Activated CD4-positive, alpha-beta T cell treated with anti-CD3 and anti-CD28 coated beads for 24 hours (primary cell): ENCODE data around the gene SULT1A2.
A peak's percentile ranks its signal among the peaks of the same experiment; 100 is the strongest.
"Not testable (repeated sequence)": the region's sequence is repeated elsewhere in the genome, so short reads cannot be mapped to it uniquely, and the experiment has no call there.

Source experiments
- DNase-seq, 2 donors: peaks; one replicate each; pipeline ENCODE4 v3.0.0-alpha.2; 2020; ENCODE audit warnings: low read depth in 2 of 2

The SULT1A2 gene

GRCh38 chr16:28558456-28558855, 38.4 kb downstream of the SULT1A2 start:
- no peak for DNase-seq

GRCh38 chr16:28556914-28557320, 39.9 kb downstream of the SULT1A2 start:
- DNase-seq = no peak

- no peak for DNase-seq
Observed at GRCh38 chr16:28555561-28555960, 41.3 kb downstream of the SULT1A2 start.

DNA sequence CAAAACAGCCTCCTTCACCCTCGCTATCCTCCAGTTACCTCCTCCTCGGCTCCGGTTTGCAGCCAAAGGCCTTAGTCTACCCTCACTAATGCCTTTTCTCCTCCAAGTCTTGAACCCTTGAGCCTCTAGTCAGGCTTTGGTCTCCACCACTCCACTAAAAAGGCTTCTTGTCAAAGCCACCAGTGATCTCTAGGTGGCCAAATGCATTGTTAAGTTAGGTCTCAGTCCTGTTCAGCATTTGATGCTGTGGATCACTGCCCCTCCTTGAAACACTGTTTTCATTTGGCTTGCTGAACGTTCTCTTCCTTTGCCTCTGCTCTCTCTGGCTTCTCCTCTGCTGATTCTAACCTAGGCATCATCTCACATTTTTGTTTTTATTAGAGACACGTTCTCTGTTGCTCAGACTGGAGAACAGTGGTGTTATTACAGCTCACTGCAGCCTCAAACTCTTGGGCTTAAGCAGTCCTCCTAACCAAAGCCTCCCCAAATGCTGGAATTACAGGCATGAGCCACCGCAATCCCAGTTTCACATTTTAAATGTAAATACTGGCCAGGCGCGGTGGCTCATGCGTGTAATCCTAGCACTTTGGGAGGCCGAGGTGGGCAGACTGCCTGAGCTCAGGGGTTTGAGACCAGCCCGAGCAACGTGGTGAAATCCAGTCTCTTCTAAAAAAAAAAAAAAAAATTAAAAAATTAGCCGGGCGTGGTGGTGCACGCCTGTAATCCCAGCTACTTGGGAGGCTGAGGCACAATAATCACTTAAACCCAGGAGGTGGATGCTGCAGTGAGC, 42.0 kb downstream of the SULT1A2 start:
- DNase-seq = no peak

GRCh38 chr16:28553776-28554633, 42.8 kb downstream of the SULT1A2 start, which contains the start of gene SGF29:
TSS of gene SGF29 (plus strand) at chr16:28553920. CDS start at chr16:28581070, 27,150 bp downstream.
- peak; percentile 87 to 89 for DNase-seq

- no peak for DNase-seq
Observed at GRCh38 chr16:28549301-28549899, 47.5 kb downstream of the SULT1A2 start.

DNA sequence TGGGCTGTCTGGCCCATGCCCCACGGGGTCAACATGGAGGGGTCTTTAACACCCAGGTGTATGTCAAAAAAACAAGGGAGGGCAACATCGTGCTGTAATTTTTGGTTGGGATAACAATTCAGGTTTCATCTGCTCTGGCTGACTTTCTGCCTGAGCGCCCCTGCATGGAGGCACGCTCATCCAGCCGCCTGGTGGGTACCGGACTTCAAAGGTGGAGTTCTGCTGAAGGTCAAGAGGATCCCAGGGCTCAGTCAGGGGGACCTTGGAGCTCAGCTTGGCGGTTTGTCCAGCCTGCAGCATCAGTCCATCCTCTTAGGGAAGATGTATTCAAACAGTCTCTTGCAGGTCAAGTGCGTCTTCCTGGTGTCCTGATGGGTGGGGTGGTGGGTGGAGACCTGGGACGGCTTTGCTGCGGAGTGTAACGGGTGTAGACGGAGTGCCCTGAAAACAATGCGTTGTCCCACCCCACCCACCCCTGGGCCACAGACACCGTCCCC, 48.5 kb downstream of the SULT1A2 start:
- DNase-seq = no peak

- no peak for DNase-seq
Observed at GRCh38 chr16:28546626-28547025, 50.2 kb downstream of the SULT1A2 start.

GRCh38 chr16:28545964-28546363, 50.9 kb downstream of the SULT1A2 start:
- DNase-seq = not testable (repeated sequence)

GRCh38 chr16:28544998-28545397, 51.9 kb downstream of the SULT1A2 start:
- no peak for DNase-seq

DNA sequence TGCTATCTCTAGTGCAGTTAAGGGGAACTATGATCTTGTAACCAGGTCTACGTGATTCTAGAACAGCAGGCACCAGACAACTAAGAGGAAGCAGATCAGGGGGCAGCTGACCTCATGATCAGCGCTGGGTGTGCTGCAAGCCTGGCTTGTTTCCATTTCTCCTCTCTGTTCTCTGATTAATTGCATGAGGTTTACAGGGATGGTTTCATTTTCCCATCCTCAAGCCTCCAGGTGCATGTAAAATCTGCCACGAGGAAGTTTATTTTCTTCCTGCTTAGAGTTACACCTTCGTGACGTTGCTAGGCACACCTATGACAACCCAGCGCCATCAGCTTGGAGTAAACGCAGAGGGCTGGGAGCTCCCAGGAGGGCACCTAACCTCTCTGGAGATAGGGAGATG, 53.8 kb downstream of the SULT1A2 start:
- no peak for DNase-seq

GRCh38 chr16:28542646-28543045, 54.2 kb downstream of the SULT1A2 start:
- no peak for DNase-seq
